Stimulated activated CD8-positive, alpha-beta memory T cell treated with anti-CD3 and anti-CD28 coated beads, Interleukin-4, amount 100 ng/mL, for 48 hours (primary cell): ENCODE measurements around the gene TPO.
"Not testable (repeated sequence)": the region's sequence is repeated elsewhere in the genome, so short reads cannot be mapped to it uniquely, and the experiment has no call there.

Source experiments
- DNase-seq: peaks from one replicate; pipeline ENCODE4 v3.0.0-alpha.2; 2020

The TPO gene

DNA sequence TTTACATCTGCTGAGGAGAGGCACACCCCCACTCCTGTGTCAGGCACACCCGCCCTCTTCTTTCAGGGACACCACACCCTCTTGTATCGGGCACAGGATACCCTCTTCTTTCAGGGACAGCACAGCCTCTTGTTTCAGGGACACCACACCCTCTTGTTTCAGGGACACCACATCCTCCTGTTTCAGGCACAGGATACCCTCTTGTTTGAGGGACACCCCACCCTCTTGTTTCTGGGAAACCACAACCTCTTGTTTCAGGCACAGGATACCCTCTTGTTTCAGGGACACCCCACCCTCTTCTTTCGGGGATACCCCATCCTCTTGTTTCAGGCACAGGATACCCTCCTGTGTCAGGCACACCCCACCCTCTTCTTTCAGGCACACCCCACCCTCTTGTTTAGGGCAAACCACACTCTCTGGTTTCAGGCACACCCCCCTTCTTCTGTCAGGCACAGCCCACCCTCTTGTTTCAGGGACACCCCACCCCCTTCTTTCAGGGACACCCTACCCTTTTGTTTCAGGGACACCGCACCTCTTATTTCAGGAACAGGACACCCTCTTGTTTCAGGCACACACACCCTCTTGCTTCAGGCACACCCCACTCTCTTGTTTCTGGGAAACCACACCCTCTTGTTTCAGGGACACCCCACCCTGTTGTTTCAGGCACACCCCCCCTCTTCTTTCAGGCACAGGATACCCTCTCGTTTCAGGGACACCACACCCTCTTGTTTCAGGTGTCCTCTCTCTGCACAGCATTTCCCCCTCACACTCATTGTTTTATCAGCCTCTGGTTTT is 96.2 kb downstream of the TPO start:
- peak; percentile 31 for DNase-seq

DNA sequence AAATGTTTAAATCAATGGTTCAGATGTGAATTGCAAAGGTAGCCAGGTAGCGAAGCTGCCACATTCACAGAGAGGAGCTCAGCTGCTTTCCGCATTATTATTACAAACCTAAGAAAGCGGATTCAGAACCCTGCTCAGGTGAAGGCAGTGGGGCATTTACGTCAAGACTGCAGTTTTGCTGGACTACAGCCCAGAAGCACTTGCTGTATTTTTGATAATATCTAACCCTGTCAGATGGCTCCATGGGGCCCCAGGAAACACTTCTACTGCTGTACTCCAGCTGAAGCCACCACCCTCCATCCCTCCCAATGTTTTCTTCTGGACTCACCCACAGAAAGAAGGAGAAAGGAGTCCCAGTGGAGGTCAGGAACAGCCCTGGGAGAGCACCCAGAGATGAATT is 96.9 kb downstream of the TPO start:
- DNase-seq = no peak

DNA sequence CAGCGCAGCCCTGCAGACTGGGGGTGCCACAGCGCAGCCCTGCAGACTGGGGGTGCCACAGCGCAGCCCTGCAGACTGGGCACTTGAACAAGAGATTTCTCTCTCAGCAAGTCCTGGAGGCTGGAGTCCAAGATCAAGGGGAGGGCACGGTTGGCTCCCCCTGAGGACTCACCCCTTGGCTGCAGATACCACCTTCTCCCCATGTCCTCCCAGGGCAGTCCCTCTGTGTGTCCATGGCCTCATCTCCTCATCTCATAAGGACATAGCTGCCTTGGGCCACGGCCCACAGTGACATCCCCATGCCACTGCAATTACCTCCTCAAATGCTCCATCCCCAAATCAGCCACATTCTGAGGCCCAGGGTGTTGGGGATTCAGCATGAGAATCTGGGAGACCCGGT is 98.2 kb downstream of the TPO start:
- DNase-seq = no peak

DNA sequence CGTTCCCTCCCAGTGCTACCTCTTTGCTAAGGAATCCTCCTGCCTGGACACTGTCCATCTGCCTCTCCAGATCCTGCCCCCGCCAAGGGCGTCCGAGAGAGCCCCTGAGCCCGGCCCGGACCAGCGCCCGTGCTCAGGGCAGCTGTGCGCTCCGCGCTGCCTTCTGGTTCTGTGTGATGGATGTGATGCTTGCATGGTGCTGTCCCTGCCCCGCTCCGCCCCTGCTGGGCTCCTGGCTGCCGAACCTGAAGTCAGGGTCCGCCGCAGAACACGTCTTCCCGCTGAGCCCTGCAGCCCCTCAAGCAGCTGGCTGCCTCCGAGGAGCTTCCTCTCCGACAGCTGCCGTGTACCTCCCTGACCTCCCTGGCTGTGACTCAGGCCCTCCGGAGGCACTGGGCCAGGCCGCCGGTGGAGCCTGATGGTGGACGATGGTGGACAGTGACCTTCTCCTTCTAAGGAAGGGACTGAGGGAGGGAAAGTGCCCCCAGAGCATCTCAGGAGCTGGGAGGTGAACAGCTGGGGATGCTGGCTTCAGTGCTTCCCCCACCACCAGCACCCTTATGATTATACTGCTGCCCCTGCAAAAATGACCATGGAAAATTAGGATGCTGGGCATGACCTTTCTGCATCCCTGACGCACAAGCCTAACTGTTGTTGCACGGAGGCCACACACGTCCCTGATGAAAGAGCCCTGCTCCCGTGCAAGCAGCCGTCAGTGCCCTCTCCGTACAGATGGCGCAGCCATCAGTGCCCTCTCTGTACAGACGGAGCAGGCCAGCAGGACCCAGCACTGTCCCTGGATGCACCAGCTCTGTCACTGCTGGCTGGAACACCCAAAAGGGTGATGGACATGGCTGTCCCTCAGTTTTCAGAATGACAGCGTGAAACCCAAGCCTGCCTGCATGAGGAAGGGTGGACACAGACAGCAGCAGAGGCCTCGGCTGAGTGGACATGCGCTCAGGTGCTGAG is 99.3 kb downstream of the TPO start:
- DNase-seq = no peak

DNA sequence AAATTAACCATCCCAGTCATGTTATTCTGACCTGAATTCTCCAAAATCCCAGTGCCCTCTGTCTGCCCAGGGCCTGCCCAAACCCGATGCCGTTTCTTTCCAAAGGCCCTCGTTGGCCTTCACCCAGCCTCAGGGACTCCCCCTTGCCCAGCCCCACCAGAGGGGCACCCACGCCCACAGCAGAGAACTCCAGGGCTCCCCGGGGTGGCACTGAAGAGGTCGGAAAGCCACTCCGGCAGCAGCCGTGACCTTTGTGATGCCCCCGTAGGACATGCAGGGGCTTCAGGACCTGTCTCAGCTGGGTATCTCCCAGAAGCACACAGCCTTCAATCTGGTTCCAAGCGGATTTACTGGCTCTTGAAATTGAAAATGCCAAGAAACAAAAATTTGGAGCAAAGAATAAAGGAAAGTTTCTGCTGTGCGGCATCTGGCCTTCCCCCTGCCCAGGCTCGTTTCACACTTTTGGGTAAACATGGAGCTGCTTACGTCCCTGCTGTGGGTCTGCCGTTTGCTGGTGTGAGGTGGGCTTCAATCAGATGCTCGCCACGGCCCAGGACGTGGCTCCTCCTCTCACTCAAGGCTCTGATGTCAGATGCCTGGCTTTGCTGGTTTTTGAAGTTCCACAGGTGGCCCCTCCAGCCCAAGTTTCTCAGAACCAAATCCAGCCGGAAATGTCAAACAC is 101.3 kb downstream of the TPO start:
- DNase-seq = no peak

DNA sequence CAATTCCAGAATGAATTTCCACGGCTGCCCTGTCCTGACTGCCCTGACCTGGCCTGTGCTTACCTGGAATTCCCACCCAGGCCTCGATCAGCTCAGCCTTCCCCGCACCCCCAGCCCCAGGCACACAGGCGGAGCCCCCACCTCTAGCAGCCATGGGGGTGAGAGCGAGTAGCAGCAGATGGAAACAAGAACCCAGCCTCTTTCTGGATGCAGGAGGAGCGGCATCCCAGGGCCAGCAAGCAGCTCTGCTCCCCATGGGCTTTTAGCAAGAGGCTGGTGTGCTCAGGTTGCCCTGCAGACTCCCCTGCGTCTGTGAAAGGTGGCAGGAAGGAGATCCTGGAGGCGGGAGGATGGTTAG is 101.8 kb downstream of the TPO start:
- DNase-seq = no peak

DNA sequence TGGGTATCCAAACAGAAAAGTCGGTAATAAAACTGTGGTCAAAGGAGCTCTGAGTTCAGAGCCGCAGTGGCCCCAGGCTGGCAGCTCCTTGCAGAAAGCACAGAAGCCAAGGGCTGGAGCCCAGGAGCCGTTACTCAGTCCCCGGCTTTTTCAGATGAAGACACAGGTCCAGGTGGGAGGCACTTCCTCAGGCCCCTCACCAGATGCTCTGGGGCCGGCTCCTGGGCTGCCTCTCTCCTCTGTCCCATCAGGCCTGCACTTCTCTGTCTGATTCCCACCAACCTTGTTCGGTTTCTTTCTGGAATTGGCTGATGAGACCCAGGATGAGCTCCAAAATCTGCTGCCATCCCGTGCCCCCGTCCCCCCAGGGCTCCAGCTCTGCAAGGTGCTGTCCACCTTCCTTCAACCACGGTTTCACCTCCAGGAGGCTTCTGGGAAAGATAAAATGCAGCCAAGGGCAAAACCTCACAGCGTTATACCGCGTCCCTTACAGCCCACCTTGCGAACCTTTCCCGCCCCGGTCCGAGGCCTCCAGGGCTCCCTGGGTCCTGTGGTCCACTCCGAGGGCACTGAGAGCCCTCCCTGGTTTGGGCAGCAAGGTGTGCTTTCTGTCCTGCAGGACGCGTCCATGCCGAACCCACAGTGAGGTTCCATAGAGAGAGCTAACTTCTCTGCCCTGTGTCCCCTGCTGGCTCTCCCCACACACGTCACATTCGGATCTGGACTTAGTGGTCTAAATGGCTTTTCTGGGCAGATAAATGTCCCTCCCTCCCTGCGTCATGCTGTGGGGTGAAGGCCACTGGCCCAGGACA is 102.9 kb downstream of the TPO start:
- no peak for DNase-seq

DNA sequence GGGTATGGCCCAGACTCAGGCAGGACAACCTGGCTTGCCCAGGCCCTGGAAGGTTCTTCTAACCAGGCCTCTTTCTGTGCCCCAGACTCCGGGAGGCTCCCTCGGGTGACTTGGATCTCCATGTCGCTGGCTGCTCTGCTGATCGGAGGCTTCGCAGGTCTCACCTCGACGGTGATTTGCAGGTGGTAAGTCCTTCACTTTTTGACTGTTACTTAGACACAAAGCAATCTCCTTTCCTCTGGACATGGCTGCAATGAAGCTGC is 103.5 kb downstream of the TPO start:
- no peak for DNase-seq

DNA sequence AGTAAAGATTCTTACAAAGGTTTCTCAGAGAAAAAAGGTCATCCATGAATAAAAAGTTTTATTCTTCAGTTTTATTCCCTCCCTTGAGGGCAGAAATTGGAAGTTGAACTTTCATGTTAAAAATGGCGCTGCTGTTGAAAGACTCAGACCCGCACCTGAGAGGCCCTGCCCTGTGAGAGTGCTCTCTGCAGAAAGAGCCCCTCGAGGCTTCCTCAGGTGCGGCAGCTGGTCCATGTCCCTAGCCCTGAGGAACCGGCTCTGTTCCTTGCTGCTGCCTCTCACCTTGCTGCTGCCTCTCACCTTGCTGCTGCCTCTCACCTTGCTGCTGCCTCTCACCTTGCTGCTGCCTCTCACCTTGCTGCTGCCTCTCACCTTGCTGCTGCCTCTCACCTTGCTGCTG is 104.0 kb downstream of the TPO start:
- DNase-seq = not testable (repeated sequence)

DNA sequence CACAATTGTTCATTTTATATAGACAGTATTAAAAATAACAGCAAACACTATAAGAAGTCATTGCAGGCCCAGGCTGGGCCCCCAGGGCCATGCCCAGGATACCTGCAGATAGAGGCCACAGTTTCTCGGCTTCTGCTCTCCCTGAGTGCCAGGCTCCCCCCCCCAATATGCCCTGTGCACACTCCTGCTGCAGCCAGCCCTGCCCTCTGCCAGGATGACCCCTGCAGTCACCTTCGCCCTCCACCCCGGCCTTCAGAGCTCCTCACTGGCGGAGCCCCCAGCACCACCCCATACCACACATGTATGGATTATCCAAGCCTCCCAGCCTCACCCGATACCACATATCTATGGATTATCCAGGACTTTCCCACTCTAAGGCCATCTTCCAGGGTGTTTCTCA is 104.5 kb downstream of the TPO start:
- no peak for DNase-seq

DNA sequence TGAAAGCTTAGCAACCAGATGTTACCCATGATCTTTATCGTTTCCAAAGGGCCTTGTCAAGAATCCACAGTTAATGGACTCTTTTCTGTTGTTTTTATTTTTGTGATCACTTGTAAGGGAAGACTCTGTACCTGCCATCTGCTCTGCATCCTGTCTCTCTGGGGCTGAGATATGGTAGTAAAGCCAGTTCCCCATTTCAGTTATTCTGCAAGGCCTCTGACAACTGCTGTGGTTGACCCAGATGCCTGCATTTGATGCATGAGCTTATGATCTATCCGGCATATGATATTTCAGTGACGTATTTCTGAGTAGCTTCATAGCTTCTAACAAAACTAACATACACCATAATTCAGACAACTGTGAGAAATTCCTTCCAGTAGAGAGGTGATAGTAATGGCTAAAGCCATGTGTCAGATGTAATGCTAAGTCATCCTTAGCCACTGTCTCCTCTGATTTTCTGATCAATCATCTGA is 105.1 kb downstream of the TPO start:
- DNase-seq = no peak

DNA sequence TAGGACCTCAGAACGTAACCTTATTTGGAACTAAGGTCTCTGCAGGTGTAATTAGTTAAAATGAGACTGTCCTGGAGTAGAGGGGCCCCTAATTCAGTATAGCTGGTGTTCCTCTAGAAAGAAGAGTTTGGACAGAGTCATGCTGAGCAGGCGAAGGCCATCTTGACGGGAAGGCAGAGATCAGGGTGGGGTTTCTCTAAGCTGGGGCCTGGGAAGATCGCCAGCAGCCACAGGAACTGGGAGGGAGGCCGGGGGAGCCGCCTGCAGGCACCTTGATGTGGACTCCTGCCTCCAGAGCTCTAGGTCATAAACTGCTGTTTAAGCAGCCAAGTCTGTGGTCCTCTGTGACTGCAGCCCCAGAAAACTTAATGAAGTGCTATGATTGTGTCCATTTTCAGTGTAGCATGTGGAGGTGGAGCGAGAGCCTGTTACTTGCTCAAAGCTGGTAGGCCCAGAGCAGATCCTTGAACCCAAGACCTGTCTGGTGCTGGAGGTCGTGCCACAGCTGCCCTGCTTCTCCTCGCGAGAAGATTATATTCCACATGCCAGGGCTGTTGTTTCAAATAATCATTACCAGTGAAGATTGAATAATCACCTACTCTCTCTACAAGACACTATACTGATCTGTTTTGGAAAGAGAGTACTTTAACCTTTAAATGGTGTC is 105.7 kb downstream of the TPO start:
- DNase-seq = no peak

DNA sequence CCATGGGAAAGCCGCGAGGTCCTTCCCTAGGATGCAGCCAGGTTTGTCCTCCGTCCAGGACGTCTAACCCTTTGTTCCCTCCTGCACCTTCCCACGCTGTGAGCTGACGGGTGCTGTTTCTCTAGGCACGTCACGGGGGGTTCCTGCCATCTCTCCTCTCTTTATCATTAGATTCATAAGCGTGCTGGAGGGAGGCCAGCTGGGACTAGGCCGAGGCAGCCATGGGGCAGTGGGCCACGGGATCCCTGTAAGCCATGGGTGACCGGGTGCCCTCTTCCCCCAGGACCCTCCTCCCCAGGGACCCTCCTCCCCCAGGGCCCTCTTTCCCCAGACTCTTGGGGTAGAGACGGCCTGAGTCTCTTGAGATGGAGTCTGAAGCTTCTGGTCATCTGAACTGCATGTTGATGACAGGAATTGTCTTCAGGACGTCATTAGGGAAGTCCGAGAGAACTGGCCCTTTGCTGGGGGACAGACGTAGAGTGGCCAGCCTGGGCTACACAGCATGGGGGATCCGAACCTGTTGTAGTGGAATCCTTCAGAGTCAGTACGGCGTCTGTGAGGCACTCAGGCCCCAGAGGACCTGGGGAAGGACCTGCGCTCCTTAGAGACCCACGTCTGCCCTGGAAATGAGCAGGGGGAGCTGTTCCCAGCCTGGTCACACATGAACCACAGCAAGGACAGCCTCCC is 108.1 kb downstream of the TPO start:
- DNase-seq = no peak

DNA sequence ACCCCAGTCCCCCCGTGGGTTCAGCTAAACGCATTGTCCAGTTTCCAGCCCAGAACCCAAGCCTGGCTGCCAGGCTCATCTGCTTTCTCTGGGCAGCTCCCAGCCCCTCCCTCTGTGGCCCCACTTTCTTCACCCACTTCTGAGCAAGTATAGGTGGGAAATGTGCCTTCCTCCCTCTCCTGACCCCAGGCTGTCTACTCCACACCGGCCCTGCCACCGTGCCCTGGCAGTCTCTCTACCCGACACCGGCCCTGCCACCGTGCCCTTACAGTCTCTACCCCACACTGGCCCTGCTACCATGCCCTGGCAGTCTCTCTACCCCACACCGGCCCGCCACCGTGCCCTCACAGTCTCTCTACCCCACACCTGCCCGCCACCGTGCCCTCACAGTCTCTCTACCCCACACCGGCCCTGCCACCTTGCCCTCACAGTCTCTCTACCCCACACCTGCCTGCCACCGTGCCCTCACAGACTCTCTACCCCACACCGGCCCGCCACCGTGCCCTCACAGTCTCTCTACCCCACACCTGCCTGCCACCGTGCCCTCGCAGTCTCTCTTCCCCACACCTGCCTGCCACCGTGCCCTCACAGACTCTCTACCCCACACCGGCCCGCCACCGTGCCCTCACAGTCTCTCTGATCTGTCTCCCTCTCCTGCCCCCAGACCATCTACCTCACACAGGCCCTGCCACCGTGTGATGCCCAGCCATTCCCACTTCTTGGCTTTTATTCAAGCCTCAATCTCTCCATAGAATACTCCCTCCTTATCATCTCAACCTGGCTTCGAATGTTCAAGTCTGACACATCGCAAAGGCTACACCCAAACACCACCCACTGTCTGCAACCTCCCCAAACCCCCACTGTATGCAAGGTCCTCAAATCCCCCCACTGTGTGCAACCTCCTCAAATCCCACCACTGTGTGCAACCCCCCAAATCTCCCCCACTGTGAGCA is 108.9 kb downstream of the TPO start:
- DNase-seq = no peak

DNA sequence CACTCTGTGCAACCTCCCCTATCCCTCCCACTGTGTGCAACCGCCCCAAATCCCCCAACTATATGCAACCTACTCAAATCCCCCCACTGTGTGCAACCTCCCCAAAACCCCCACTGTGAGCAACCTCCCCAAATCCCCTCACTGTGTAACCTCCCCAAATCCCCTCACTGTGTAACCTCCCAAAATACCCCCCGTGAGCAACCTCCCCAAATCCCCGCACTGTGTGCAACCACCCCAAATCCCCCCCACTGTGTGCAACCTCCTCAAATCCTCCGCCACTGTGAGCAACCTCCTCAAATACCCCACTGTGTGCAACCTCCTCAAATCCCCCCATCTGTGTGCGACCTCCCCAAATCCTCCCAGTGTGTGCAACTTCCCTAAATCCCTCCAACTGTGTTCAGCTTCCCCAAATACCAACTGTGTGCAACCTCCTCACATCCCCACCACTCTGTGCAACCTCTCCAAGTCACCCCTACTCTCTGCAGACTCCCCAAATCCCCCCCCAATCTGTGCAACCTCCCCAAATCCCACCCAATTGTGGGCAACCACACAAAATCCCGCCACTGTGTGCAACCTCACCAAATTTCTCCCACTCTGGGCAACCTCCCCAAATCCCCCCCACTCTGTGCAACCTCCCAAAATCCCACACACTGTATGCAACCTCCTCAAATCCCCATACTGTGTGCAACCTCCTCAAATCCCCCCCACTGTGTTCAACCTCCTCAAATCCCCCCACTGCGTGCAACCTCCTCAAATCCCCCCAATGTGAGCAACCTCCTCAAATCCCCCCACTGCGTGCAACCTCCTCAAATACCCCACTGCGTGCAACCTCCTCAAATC is 114.1 kb downstream of the TPO start:
- DNase-seq = no peak

DNA sequence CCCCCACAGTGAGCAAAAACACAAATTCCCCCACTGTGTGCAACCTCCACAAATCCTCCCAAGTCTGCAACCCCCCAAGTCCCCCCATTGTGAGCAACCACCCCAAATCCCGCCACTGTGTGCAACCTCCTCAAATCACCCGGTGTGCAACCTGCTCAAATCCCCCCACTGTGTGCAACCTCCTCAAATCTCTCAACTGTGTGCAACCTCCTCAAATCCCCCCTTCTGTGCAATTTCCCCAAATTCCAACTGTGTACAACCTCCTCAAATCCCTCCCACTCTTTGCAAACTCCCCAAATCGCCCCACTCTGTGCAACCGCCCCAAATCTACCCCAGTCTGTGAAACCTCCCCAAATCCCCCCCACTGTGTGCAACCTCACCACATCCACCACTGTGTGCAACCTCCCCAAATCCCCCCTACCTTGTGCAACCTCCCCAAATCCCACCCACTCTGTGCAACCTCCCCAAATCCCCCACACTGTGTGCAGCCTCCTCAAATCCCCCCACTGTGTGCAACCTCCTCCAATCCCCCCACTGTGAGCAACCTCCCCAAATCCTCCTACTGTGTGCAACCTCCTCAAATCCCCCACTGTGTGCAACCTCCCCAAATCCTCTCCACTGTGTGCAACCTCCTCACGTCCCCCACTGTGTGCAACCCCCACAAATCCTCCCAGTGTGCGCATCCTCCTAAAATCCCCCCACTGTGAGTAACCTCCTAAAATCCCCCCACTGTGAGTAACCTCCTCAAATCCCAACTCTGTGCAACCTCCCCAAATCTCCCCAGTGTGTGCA is 115.2 kb downstream of the TPO start:
- no peak for DNase-seq

DNA sequence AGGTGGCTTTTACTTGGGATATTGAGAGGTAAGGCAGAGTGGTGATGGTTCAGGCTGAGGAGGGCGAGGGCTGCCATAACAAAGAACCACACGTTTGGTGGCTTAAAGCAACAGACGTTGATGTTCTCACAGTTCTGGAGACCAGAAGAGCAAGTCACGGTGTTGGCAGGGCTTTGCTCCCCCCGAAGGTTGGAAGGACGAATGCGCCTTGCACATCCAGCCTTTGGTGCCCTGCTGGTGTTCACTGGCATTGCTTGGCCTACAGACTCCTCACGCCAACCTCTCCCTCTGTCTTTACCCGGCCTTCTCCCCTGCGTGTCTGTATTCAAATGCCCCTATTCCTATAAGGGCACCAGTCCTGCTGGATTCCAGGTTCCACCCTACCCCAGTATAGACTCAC is 125.4 kb downstream of the TPO start:
- DNase-seq = peak; percentile 34

DNA sequence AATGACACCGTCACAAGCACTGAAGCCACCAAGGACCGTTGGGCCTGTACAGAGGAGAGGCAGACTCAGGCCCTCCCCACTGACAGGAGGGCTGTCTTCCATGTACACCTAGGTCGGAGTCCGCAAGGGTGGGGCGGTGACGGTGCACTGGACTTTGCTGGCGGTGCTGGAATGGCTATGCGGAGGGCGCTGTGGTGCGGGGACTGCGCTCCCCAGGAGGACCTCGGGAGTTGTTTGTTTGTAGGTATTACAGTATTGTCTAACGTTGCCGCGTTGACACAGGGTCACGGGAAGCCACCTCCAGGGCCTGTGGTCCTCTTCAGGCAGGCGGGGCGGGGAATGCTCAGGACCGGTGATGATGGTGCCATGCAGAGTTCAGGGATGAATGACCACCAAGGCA is 126.2 kb downstream of the TPO start:
- no peak for DNase-seq

DNA sequence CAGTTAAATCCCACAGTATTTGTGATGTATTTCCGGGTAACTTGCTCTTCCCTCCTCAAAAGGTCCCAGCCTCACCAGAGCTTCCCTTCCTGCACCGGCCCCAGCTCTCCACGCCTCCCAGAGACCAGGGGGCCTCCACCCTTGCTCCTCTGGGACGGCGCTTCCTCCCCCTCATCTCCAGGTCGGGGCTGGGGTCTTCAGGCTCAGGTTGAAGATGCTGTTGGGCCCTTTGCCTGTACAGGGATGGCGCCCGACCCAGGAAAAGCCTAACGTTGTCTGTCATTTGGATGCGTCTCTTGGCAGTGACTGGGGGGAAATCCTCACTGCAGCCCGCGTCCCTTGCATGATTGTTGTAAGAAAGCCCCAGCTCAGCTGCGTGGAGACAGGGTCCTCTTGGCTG is 126.7 kb downstream of the TPO start:
- DNase-seq = no peak
